HG03575 (cell line): ENCODE results near the gene SLC16A6.
A peak's percentile ranks its signal among the peaks of the same experiment; 100 is the strongest.
"Not testable (repeated sequence)": the region's sequence is repeated elsewhere in the genome, so short reads cannot be mapped to it uniquely, and the experiment has no call there.

Experiments
- ATAC-seq: cut with Tn5 transposase; IDR thresholded peaks from one replicate; pipeline ENCODE4 v1.9.1; 2021; ENCODE audit not compliant: unreplicated experiment, insufficient number of reproducible peaks, low FRiP score; ENCODE audit errors: extremely low read depth

Gene SLC16A6

GRCh38 chr17:68256701-68257100, 34.2 kb downstream of the SLC16A6 start:
- not testable (repeated sequence) for ATAC-seq

DNA sequence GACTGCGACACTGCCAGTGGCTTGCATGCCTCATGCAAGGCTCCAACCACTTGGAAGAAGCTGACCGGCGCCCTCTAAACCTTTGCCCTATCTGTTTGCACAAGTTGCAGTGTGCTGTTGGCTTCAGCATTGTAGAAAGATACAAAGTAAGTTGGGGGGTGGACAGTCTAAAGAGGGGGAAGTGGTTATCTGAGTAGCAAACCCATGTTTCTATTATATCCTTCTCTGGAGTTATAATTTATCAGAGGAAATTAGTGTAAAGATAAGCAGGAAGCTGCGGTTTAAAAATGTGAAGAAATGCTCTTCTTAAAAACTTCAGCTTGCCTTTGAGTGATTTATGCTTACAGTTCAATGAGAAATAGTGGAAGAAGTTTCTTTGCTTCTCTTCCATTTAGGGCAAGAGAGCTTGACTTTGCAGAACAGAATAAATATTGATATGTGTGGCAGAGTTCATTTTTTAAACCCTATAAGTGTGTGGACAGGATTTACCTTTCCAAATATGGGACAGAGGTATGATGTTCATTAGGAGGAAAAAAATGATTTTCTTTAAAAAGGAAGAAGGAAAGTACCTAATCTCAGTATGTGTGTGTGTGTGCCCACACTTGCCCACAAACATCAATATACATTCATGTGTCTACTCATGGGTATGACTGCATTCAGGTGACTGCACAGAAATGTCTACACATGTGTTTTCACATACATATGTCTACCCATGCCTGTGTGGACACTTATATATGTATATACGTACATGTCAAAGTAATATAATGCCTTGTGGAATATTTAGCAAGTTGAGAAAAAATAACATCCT, 35.0 kb downstream of the SLC16A6 start:
- ATAC-seq = no peak

DNA sequence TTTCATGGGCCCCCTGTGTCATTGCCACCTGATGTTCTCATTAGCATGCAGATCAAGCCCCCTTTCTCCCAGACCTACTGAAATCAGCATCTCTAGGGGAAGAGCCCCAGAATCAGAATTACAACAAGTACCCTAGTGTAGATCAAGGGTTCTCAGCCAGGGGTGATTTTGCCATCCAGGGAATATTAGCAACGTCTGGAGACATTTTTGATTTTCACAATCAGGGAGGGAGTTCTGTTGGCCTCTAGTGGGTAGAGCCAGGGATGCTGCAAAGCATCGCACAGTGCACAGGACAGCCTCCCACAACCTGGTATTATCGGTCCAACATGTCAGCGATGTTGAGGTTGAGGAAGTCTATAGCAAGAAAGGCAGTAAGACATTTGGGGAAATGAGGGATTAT, 35.8 kb downstream of the SLC16A6 start:
- ATAC-seq = no peak

DNA sequence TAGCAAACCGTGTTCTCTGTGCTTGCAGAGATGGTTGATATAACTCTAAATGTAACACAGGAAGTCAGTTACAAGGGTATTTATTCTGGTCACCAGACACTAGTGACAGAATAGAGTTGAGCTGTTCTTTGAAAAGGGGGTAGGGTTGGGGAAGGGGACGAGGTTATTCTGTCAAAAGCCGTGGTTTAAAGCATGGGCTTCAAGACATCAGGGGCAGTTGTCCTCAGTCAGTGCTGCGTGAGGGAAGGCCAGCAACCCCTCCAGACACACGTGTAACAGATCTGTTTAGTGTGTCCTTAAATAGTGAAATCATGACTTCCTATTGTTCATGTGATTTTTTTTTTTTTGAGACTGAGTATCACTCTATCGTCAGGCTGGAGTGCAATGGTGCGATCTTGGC, 37.5 kb downstream of the SLC16A6 start:
- not testable (repeated sequence) for ATAC-seq

DNA sequence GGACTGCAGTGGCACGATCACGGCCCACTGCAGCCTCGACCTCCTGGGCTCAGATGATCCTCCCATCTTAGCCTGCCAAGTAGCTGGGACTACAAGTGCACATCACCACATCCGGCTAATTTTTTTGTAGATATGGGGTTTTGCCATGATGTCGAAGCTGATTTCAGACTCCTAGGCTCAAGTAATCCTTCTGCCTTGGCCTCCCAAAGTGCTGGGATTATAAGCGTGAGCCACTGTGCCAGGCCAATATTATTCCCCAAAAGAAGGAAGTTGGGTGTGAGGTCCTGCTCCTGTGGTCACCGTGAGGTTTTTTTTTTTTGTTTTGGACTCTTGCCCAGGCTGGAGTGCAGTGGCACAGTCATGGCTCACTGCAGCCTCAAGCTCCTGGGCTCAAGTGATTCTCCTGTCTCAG, 41.6 kb downstream of the SLC16A6 start:
- no peak for ATAC-seq

DNA sequence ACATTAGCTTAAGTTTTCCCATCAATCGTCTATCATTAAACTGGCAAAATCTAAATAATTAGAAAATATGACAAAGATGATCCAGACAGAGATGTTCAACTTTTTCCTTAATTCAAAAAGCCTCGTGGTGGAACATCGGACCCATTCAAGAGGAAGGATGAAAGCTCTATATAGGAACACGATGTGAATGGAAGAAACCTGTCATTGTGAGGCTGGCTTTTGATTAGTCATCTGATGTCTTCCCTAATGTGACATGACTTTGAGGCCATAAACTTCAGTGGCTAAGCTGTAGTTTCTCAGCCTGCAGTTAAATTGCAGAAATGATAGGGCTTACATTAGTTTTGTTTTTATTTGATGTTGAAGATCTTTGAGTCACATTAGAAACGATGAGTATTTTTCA, 42.0 kb downstream of the SLC16A6 start:
- no peak for ATAC-seq

DNA sequence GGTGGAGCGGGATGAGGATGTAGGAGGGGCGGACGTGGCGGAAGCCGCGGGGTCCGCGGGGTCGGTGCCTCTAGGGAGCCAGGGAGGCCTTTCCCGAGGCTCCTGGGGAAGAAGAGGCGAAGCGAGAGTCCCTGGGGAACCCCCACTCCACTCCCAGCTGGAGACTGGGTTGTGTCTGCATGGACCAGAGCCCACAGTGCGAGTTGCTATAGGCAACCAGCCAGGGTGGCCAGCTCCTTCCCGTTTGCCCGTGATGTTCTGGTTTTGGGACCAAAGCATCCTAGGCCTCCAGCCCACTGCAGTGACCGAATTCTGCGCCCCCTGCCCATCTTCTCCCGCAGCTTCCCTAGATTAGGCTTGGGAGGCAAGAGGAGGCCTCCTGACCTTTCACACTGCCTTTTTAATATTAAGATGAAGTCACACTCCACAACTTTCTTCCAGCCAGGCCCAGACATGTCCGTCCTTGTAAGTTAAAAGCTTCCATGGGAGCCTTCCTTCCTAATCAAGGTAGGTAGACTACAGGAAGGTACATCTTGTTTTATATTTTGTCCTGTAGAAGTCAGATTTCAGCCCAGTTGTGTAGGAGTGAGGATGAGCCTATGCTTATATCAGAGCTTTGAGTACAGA, 42.6 kb downstream of the SLC16A6 start:
- ATAC-seq = no peak

GRCh38 chr17:68247445-68248198, 43.3 kb downstream of the SLC16A6 start, which contains the start of gene AMZ2:
AMZ2 (plus strand) TSS chr17:68248043; CDS start chr17:68250188, 2,145 bp downstream.
- ATAC-seq = peak; percentile 36

GRCh38 chr17:68246271-68247028, 44.5 kb downstream of the SLC16A6 start:
- ATAC-seq = no peak

DNA sequence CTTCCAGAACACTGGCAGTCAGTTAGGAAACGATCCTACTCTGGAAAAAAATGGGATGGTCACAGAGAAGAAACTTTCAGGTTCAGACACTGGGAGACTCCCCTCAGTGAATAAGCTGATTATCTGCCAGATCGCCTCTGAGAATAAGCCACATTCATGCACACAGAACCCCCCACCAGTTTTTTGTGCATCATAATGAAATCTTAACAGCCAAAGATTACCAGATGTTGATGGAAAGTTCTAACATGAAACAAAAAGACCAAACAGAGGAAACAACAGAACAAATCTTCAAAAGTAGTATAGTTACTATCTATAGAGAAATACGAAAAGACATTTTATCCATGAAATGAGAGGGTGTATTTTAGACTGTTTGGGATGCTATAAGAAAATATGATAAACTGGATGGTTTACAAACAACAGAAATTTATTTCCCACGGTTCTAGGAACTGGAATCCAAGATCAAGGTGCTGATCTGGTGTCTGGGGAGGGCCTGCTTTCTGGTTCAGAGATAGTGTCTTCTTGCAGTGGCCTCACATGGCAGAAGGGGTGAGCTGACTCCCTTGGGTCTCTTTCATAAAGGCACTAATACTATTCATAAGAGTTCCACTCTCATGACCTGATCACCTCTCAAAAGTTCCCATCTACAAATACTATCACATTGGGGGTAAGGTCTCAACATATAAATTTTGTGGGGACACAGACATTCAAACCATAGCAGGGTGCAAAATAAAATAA, 51.1 kb downstream of the SLC16A6 start:
- ATAC-seq = no peak

GRCh38 chr17:68238871-68239253, 52.1 kb downstream of the SLC16A6 start:
- no peak for ATAC-seq

- peak; percentile 1 for ATAC-seq
Measured at GRCh38 chr17:68238164-68238870, 52.6 kb downstream of the SLC16A6 start.

DNA sequence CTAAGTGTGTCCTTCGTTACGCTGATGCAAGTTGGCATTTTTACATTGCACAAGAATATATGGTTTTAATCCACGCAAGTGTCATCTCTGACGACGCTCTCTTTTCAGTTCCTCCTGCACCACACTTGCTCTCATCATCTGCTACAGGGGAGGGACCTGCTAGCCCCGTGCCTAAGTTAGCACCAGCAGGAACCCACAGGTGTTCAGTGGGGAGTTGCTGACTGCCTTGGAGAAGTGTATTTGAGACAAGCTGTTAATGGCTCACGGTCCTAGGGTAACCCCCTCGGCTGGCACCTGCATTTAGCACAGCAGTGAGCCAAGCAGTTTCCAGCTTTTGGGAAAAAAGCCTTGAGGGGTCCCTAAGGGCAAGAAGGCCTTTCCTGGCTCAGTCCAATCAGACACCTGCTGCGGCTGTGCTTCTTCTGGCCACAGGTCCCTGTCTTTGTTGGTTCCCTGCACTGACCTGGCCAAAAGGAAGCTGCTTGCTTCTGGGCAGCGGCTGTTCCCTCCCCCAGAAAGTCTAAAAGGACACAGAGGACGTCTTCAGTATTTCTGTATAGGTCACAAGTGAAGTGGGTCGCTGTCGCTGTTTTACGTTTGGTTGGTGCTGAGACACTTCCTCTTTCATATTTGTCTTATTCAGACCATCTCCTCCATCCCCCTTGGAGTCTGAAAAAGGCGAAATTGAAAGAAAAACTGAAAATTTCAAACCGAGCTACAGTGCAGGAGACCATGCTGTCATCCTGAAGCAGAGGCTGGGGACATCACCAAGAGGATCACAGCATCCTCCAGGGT, 53.4 kb downstream of the SLC16A6 start:
- ATAC-seq = peak; percentile 36

GRCh38 chr17:68235336-68235791, 55.6 kb downstream of the SLC16A6 start:
- not testable (repeated sequence) for ATAC-seq

- ATAC-seq = peak; percentile 28
Measured at GRCh38 chr17:68234726-68235335, 56.1 kb downstream of the SLC16A6 start.

GRCh38 chr17:68232741-68233140, 58.2 kb downstream of the SLC16A6 start:
- ATAC-seq = not testable (repeated sequence)

DNA sequence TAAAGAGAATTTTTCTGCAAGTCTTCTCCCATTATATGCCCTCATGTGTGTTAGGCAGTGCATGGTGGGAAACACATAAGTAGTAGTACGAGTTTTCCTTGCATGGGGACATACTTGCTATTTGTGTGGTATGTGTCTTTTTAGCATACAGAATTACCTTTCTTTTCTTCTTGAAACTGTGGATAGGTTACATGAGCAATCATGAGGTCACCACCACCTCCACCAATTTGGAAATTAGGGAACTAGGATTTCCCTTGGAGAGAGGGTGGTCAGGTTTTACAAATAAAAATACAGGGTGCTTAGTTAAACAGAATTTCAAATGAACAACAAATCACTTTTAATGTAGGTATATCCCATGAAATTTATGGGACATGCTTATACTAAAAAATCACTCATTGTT, 59.4 kb downstream of the SLC16A6 start:
- ATAC-seq = no peak
